HEK293 (cell line): ENCODE data around the gene DCAF15.

Experiments
- MYNN ChIP-seq: fragments of 450-650 bp; formaldehyde crosslinking; IDR thresholded peaks from 2 replicates; pipeline ENCODE4 v1.5.1; 2016; ENCODE audit warnings: missing biosample characterization, missing genetic modification characterization, borderline replicate concordance
- REPIN1 ChIP-seq: fragments of 450-650 bp; formaldehyde crosslinking; IDR thresholded peaks from 2 replicates; pipeline ENCODE4 v1.5.1; 2017; ENCODE audit warnings: missing biosample characterization, missing genetic modification characterization, low read depth
- ZNF274 ChIP-seq, 2 experiments: fragments of 200-500 bp in 1 of 2; fragments of 450-650 bp in 1 of 2; sonication (Bioruptor generic) in 1 of 2; formaldehyde crosslinking in 1 of 2; IDR thresholded peaks; 2 replicates each; pipeline versions ENCODE4 v1.5.1 to v1.6.1; 2014 to 2016; ENCODE audit warnings: borderline replicate concordance in 1 of 2, inconsistent platforms in 1 of 2, low read length in 1 of 2, missing biosample characterization in 1 of 2, missing genetic modification characterization in 1 of 2
- ZNF335 ChIP-seq: fragments of 450-650 bp; formaldehyde crosslinking; conservative IDR thresholded peaks from 2 replicates; pipeline ENCODE4 v1.5.1; 2016; ENCODE audit warnings: missing biosample characterization, missing genetic modification characterization
- ZNF362 ChIP-seq: fragments of 450-650 bp; formaldehyde crosslinking; IDR thresholded peaks from 2 replicates; pipeline ENCODE4 v1.5.1; 2016; ENCODE audit warnings: missing biosample characterization, missing genetic modification characterization
- ZNF404 ChIP-seq: fragments of 450-650 bp; formaldehyde crosslinking; IDR thresholded peaks from 2 replicates; pipeline ENCODE4 v1.5.1; 2017; ENCODE audit warnings: missing biosample characterization, missing genetic modification characterization
- ZNF423 ChIP-seq: fragments of 450-650 bp; formaldehyde crosslinking; IDR thresholded peaks from 2 replicates; pipeline ENCODE4 v1.5.1; 2016; ENCODE audit warnings: missing biosample characterization, missing genetic modification characterization
- ZNF629 ChIP-seq: fragments of 450-650 bp; formaldehyde crosslinking; IDR thresholded peaks from 2 replicates; pipeline ENCODE4 v1.5.1; 2017; ENCODE audit warnings: missing biosample characterization, missing genetic modification characterization
- ZSCAN16 ChIP-seq: fragments of 450-650 bp; formaldehyde crosslinking; IDR thresholded peaks from 2 replicates; pipeline ENCODE4 v1.5.1; 2016; ENCODE audit warnings: missing biosample characterization, missing genetic modification characterization
- TF ChIP-seq, protein P1 (sequence below): fragments of 450-650 bp; formaldehyde crosslinking; IDR thresholded peaks from 2 replicates; pipeline ENCODE4 v1.5.1; 2016; ENCODE audit warnings: missing biosample characterization, missing genetic modification characterization
- TF ChIP-seq, protein P2 (sequence below): fragments of 450-650 bp; formaldehyde crosslinking; IDR thresholded peaks from 2 replicates; pipeline ENCODE4 v1.5.1; 2016; ENCODE audit warnings: missing biosample characterization, missing genetic modification characterization
- TF ChIP-seq, protein P3 (sequence below): fragments of 450-650 bp; formaldehyde crosslinking; IDR thresholded peaks from 2 replicates; pipeline ENCODE4 v1.5.1; 2016; ENCODE audit warnings: missing biosample characterization, missing genetic modification characterization
- TF ChIP-seq, protein P4 (sequence below): fragments of 450-650 bp; formaldehyde crosslinking; IDR thresholded peaks from 2 replicates; pipeline ENCODE4 v1.5.1; 2016; ENCODE audit warnings: missing biosample characterization, missing genetic modification characterization

DNA sequence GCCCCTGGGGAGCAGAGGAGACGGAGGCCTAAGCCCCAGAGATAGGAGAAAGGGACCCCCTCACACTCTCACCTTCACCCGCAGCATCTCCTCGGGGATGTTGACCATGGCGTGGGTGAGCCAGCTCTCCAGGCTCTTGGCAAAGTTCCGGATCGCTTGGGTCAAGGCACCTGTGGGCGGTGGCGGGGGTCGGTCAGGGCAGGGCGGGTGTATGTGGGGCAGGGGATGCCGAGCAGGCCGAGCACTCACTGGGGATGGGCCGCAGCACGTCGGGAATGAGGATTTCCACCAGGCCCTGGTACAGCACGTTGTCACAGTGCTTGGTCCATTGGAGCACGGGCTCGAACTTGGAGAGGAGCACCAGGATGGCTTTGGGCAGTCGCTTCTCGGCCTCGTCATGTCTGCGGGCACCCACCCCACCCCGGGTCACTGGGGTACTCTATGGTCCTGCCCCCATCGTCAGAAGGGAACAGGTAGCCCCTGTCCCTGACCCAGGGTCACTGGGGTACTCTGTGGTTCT, 13.1 kb downstream of the DCAF15 start:
- TF ChIP-seq, protein P1, sequence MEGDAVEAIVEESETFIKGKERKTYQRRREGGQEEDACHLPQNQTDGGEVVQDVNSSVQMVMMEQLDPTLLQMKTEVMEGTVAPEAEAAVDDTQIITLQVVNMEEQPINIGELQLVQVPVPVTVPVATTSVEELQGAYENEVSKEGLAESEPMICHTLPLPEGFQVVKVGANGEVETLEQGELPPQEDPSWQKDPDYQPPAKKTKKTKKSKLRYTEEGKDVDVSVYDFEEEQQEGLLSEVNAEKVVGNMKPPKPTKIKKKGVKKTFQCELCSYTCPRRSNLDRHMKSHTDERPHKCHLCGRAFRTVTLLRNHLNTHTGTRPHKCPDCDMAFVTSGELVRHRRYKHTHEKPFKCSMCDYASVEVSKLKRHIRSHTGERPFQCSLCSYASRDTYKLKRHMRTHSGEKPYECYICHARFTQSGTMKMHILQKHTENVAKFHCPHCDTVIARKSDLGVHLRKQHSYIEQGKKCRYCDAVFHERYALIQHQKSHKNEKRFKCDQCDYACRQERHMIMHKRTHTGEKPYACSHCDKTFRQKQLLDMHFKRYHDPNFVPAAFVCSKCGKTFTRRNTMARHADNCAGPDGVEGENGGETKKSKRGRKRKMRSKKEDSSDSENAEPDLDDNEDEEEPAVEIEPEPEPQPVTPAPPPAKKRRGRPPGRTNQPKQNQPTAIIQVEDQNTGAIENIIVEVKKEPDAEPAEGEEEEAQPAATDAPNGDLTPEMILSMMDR: no peak
- TF ChIP-seq, protein P2, sequence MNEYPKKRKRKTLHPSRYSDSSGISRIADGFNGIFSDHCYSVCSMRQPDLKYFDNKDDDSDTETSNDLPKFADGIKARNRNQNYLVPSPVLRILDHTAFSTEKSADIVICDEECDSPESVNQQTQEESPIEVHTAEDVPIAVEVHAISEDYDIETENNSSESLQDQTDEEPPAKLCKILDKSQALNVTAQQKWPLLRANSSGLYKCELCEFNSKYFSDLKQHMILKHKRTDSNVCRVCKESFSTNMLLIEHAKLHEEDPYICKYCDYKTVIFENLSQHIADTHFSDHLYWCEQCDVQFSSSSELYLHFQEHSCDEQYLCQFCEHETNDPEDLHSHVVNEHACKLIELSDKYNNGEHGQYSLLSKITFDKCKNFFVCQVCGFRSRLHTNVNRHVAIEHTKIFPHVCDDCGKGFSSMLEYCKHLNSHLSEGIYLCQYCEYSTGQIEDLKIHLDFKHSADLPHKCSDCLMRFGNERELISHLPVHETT (tag by site-specific recombination): no peak
- TF ChIP-seq REPIN1 (no peak), ZNF335 (tag by site-specific recombination) (no peak), MYNN (no peak), ZNF404 (tag by site-specific recombination) (no peak), ZNF274 (IDR thresholded peaks at IDR 0.05; ENCODE audit: low read length) (no peak), ZNF274 (tag by site-specific recombination; IDR thresholded peaks at IDR 0.05; ENCODE audit: borderline replicate concordance) (no peak), ZNF629 (tag by site-specific recombination) (no peak), ZNF423 (no peak), ZNF362 (tag by site-specific recombination) (no peak), ZSCAN16 (tag by site-specific recombination) (no peak)
- TF ChIP-seq, protein P3, sequence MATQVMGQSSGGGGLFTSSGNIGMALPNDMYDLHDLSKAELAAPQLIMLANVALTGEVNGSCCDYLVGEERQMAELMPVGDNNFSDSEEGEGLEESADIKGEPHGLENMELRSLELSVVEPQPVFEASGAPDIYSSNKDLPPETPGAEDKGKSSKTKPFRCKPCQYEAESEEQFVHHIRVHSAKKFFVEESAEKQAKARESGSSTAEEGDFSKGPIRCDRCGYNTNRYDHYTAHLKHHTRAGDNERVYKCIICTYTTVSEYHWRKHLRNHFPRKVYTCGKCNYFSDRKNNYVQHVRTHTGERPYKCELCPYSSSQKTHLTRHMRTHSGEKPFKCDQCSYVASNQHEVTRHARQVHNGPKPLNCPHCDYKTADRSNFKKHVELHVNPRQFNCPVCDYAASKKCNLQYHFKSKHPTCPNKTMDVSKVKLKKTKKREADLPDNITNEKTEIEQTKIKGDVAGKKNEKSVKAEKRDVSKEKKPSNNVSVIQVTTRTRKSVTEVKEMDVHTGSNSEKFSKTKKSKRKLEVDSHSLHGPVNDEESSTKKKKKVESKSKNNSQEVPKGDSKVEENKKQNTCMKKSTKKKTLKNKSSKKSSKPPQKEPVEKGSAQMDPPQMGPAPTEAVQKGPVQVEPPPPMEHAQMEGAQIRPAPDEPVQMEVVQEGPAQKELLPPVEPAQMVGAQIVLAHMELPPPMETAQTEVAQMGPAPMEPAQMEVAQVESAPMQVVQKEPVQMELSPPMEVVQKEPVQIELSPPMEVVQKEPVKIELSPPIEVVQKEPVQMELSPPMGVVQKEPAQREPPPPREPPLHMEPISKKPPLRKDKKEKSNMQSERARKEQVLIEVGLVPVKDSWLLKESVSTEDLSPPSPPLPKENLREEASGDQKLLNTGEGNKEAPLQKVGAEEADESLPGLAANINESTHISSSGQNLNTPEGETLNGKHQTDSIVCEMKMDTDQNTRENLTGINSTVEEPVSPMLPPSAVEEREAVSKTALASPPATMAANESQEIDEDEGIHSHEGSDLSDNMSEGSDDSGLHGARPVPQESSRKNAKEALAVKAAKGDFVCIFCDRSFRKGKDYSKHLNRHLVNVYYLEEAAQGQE (tag by site-specific recombination): no peak
- TF ChIP-seq, protein P4, sequence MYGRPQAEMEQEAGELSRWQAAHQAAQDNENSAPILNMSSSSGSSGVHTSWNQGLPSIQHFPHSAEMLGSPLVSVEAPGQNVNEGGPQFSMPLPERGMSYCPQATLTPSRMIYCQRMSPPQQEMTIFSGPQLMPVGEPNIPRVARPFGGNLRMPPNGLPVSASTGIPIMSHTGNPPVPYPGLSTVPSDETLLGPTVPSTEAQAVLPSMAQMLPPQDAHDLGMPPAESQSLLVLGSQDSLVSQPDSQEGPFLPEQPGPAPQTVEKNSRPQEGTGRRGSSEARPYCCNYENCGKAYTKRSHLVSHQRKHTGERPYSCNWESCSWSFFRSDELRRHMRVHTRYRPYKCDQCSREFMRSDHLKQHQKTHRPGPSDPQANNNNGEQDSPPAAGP (tag by site-specific recombination): no peak
